BJ (cell line): ENCODE results near the gene ABO. TPM values are rescaled to one million over a fixed set of nuclear protein-coding genes. Genes with fewer than 3 reads are reported as not detected.

ENCODE experiments used
- CTCF ChIA-PET: fragments of 350-600 bp; formaldehyde crosslinking; extraction: SDS; loops from one replicate; lab custom pipeline; 2021; ENCODE audit warnings: antibody characterized with exemption, inconsistent platforms; lab: Yijun Ruan, JAX
- POLR2A ChIA-PET: fragments of 300-600 bp; sonication (Branson Sonifier 250); formaldehyde crosslinking; extraction: SDS; loops from one replicate; lab custom pipeline; 2021; ENCODE audit warnings: antibody characterized with exemption; lab: Charles Lee
- DNase-seq: peaks from one replicate; pipeline ENCODE4 v3.0.0-alpha.2; 2011; ENCODE audit warnings: low read depth
- H3K27me3 ChIP-seq: 2 replicates; pipeline ENCODE4 v1.6.0; 2011; ENCODE audit warnings: low read length; ENCODE audit not compliant: control insufficient read depth, insufficient read depth
- H3K36me3 ChIP-seq: 2 replicates; pipeline ENCODE4 v1.5.1; 2011; ENCODE audit warnings: low read length; ENCODE audit not compliant: control insufficient read depth, insufficient read depth
- H3K4me3 ChIP-seq: 2 replicates; pipeline ENCODE4 v1.5.1; 2011; ENCODE audit warnings: low read depth, mild to moderate bottlenecking, control low read depth, low read length
- polyA plus RNA-seq: library from polyadenylated mRNA; depleted of rRNA; stranded (reverse); fragments of >200 nt; gene quantifications from 2 replicates; pipeline ENCODE4 v1.2.3, GENCODE V29; 2011
- TF ChIP-seq, protein P1 (sequence below): IDR thresholded peaks from 2 replicates; pipeline ENCODE4 v1.5.1; 2011; ENCODE audit warnings: low read depth, mild to moderate bottlenecking, control low read depth, inconsistent platforms, low read length, moderate library complexity; ENCODE audit not compliant: insufficient read depth

ABO gene
- polyA plus RNA-seq, 1 experiment = not detected

GRCh38 chr9:133261103-133261752, 13.8 kb downstream of the ABO start:
- no peaks in the 10 kb centered on the region for H3K36me3 ChIP-seq
- ChIA-PET CTCF (interaction anchor here (0.9 kb wide), 1 partner anchor 22 kb away, joined by 3 read pairs; no protein-coding TSS in a partner anchor), POLR2A (no interaction called here)

GRCh38 chr9:133260334-133261102, 14.5 kb downstream of the ABO start:
- Histone ChIP-seq H3K4me3 (no peak overlapping the region), H3K27me3 (no peaks in the 10 kb centered on the region; the same call in 1 of the 2 replicates), H3K36me3 (no peaks in the 10 kb centered on the region)
- DNase-seq = no peak
- TF ChIP-seq, protein P1, sequence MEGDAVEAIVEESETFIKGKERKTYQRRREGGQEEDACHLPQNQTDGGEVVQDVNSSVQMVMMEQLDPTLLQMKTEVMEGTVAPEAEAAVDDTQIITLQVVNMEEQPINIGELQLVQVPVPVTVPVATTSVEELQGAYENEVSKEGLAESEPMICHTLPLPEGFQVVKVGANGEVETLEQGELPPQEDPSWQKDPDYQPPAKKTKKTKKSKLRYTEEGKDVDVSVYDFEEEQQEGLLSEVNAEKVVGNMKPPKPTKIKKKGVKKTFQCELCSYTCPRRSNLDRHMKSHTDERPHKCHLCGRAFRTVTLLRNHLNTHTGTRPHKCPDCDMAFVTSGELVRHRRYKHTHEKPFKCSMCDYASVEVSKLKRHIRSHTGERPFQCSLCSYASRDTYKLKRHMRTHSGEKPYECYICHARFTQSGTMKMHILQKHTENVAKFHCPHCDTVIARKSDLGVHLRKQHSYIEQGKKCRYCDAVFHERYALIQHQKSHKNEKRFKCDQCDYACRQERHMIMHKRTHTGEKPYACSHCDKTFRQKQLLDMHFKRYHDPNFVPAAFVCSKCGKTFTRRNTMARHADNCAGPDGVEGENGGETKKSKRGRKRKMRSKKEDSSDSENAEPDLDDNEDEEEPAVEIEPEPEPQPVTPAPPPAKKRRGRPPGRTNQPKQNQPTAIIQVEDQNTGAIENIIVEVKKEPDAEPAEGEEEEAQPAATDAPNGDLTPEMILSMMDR = no peak
- POLR2A ChIA-PET = no interaction called here
- CTCF ChIA-PET = no interaction called here

More at GRCh38 chr9:133261103-133261752, 13.8 kb downstream of the ABO start:
- Histone ChIP-seq H3K27me3 (no peaks in the 10 kb centered on the region; the same call in 1 of the 2 replicates), H3K4me3 (no peak overlapping the region)
- TF ChIP-seq, protein P1 = no peak
- DNase-seq = no peak

GRCh38 chr9:133258061-133259015, 16.7 kb downstream of the ABO start:
- no peak for DNase-seq
- CTCF ChIA-PET = interaction anchor here (0.7 to 2.3 kb wide), 3 partner anchors 19 to 228 kb away, joined by 3 to 5 read pairs (median 3); no protein-coding TSS in a partner anchor
- POLR2A ChIA-PET = no interaction called here
- Histone ChIP-seq H3K27me3 (no peaks in the 10 kb centered on the region; the same call in 1 of the 2 replicates), H3K36me3 (no peaks in the 10 kb centered on the region), H3K4me3 (no peak overlapping the region)
- TF ChIP-seq, protein P1 = no peak

DNA sequence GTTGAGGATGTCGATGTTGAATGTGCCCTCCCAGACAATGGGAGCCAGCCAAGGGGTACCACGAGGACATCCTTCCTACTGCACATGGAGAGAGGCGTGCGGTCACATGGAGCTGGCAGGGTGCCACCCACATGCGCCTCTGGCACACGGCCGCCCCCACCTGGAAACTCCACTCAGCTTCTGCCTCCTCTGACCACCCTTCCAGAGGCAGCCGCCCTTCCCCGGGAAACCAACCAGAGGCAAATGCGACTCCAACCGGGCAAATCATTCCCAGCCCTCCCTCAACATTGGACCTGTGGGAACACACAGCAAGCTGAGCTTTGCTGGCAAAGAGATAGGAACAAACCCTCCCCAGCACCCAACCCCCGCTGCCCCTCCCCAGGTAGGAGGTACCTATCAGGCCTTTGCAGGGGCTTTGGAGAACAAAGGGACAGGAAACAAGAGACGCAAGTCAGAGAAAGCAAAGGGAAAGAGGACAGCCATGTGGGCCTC, 17.5 kb downstream of the ABO start:
- no peaks in the 10 kb centered on the region for H3K27me3 ChIP-seq
- H3K36me3 ChIP-seq = no peaks in the 10 kb centered on the region
- POLR2A ChIA-PET = no interaction called here
- DNase-seq = no peak
- TF ChIP-seq, protein P1 = no peak
- CTCF ChIA-PET = interaction anchor here (1.3 to 2.3 kb wide), 2 partner anchors 18 to 229 kb away, joined by 3 to 5 read pairs; no protein-coding TSS in a partner anchor
- no peak overlapping the region for H3K4me3 ChIP-seq
